Epithelial cell of proximal tubule (primary cell): Measurements from ENCODE around the gene DHRSX. TPM values are rescaled to one million over a fixed set of nuclear protein-coding genes. Genes with fewer than 3 reads are reported as not detected.
"Not testable (repeated sequence)": the region's sequence is repeated elsewhere in the genome, so short reads cannot be mapped to it uniquely, and the experiment has no call there.

Source experiments
- DNase-seq: peaks from one replicate; pipeline ENCODE4 v3.0.0-alpha.2; 2011; ENCODE audit warnings: low read depth
- H3K4me3 ChIP-seq: 2 replicates; pipeline ENCODE4 v1.5.1; 2011; ENCODE audit warnings: low read depth, mild to moderate bottlenecking, low read length
- CTCF ChIP-seq: conservative IDR thresholded peaks from 2 replicates; pipeline ENCODE4 v1.5.1; 2012; ENCODE audit warnings: low read depth, mild to moderate bottlenecking, low read length
- total RNA-seq: library from RNA; depleted of rRNA; stranded (reverse); fragments of >200 nt; gene quantifications from 2 replicates; pipeline ENCODE4 v1.2.3, GENCODE V29; 2015

The DHRSX gene
- total RNA-seq, 1 donor from 2014 or later: 22.8 TPM

GRCh38 chrX:2479420-2479780, 21.4 kb downstream of the DHRSX start:
- TF ChIP-seq CTCF: no peak
- no peak overlapping the region for H3K4me3 ChIP-seq
- no peak for DNase-seq

DNA sequence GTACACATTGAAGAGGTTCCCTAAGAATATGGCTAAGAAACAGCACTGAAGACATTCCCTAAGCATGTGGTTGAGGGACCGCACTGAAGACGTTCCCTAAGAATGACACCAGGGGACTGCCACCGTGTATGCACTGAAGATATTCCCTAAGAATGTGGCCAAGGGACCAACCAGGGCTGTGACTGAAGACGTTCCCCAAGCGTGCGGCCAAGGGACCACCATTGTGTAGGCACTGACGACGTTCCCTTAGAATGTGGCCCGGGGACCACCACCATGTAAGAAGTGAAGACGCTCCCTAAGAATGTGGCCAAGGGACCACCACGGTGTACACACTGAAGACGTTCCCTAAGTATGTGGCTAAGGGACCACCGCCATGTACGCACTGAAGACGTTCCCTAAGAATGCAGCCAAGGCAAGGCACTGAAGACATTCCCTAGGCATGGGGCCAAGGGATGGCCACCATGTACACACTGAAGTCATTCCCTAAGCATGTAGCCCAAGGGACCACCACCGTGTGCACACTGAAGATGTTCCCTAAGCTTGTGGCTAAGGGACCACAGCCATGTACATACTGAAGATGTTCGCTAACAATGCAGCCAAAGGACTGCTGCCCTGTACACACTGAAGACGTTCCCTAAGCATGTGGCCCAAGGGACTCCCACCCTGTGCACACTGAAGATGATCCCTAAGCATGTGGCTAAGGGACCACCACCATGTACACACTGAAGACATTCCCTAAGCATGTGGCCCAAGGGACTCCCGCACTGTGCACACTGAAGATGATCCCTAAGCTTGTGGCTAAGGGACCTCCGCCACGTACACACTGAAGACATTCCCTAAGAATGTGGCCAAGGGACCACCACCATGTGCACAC, 22.0 kb downstream of the DHRSX start:
- DNase-seq: no peak
- TF ChIP-seq CTCF: no peak
- H3K4me3 ChIP-seq: no peak overlapping the region

GRCh38 chrX:2477313-2477712, 23.5 kb downstream of the DHRSX start:
- DNase-seq, H3K4me3 ChIP-seq: not testable (repeated sequence)

DNA sequence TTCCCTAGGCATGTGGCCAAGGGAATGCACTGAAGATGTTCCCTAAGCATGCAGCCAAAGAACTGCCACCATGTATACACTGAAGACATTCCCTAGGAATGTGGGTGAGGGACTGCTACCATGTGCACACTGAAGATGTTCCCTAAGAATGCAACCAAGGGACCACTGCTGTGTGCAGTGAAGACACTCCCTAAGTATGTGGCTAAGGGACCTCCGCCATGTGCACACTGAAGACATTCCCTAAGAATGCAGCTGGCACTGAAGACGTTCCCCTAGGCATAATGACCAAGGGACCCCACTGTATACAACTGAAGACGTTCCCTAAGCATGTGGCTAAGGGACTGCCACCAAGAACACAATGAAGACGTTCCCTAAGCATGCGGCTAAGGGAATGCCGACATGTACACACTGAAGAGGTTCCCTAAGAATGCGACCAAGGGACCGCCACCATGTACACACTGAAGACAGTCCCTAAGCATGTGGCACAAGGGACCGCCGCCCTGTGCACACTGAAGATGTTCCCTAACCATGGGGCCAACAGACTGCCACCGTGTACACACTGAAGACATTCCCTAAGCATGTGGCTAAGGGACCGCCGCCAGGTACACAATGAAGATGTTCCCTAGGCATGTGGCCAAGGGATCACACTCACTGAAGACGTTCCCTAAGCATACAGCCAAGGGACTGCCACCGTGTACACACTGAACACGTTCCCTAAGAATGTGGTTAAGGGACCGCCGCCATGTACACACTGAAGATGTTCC, 25.6 kb downstream of the DHRSX start:
- no peak for TF ChIP-seq CTCF
- no peak overlapping the region for H3K4me3 ChIP-seq
- no peak for DNase-seq

- no peak for DNase-seq
- no peak overlapping the region for H3K4me3 ChIP-seq
- TF ChIP-seq CTCF: no peak
Observed at GRCh38 chrX:2474280-2474962, 26.4 kb downstream of the DHRSX start.

DNA sequence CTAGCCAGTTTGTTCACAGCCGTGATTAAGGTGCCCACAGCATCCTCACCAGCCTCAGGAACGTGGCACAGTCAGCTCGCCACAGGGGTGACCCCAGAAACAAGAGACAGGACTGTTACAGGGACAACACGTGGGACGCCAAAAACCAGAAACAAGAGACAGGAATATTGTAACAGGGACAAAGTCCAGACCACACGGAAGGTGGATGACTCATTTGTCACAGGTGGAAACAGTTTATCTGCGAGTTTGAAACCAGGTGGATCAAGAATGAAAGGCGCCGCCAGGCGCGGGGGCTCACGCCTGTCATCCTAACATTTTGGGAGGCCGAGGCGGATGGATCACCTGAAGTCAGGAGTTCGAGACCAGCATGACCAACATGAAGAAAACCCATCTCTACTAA, 27.7 kb downstream of the DHRSX start:
- not testable (repeated sequence) for H3K4me3 ChIP-seq, DNase-seq

GRCh38 chrX:2471641-2472040, 29.1 kb downstream of the DHRSX start:
- TF ChIP-seq CTCF: no peak
- DNase-seq: no peak
- no peak overlapping the region for H3K4me3 ChIP-seq

DNA sequence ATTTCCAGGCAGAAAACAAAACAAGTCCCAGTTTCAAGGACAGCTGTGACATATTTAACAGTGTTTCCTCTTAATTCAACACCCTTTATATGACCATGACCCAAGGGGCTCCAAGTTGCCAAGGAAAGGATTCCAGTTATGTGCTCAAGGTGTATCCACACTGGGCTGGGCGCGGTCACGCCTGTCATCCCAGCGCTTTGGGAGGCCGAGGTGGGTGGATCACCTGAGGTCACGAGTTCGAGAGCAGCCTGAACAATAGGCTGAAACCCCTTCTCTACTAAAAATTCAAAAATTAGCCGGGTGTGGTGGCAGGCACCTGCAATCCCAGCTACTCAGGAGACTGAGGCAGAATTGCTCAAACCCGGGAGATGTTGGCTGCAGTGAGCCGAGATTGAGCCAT, 29.6 kb downstream of the DHRSX start:
- not testable (repeated sequence) for DNase-seq, H3K4me3 ChIP-seq

DNA sequence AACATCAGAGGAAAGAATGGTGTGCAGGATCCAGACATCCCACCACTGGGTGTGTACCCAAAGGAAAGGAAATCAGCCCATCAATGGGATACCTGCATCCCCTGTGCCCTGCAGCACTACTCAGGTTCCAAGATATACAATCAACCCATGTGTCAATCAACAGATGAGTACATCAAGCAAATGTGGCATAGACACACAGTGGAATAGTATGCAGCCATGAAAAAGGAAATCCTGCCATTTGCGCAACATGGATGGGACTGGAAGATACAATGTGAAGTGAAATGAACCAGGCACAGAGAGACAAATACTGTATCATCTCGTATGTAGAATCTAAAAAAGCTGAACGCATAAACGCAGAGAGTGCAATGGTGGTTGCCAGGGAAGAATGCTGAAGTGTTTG, 30.9 kb downstream of the DHRSX start:
- DNase-seq, H3K4me3 ChIP-seq: not testable (repeated sequence)
